Measurements from ENCODE around the gene KCNQ1. TPM values are rescaled to one million over a fixed set of nuclear protein-coding genes. Genes with fewer than 3 reads are reported as not detected.

The KCNQ1 gene
- total RNA-seq, 1 experiment from 2014 or later: 10.7 TPM

GRCh38 chr11:2779981-2780849 is 335.4 kb downstream of the KCNQ1 start:
- ATAC-seq: no peak
- ChIA-PET CTCF (no interaction called here), RAD21 (ENCODE audit: low non-redundant PET in 1 of 2, low total read pairs in 2 of 2, uncharacterized antibody in 2 of 2, unreplicated experiment in 2 of 2) (no interaction called here), POLR2A (no interaction called here)
- Histone ChIP-seq H3K27me3 (ENCODE audit: insufficient read depth, low read length) (no peaks in the 10 kb centered on the region), H3K36me3 (ENCODE audit: control insufficient read depth in 1 of 2, insufficient read depth in 2 of 2, low read length in 2 of 2) (no peaks in the 10 kb centered on the region), H3K4me3 (replicated peaks in 1 of 2; ENCODE audit: low read depth in 1 of 2, low read length in 2 of 2) (no peak overlapping the region), H3K79me2 (ENCODE audit: insufficient read depth, low read length) (no peaks in the 10 kb centered on the region), H3K9me3 (ENCODE audit: control insufficient read depth in 1 of 2, insufficient read depth in 1 of 2, low read depth in 1 of 2, low read length in 2 of 2) (no peaks in the 10 kb centered on the region), H2AFZ (ENCODE audit: low read depth, low read length, poor library complexity, severe bottlenecking) (no peak overlapping the region), H4K20me1 (ENCODE audit: insufficient read depth) (no peaks in the 10 kb centered on the region), H3K9me2 (ENCODE audit: insufficient read depth) (no peaks in the 10 kb centered on the region), H3K4me2 (ENCODE audit: low read length) (no peak overlapping the region), H3K27ac (ENCODE audit: low read depth, low read length) (no peak overlapping the region), H3K4me1 (ENCODE audit: control insufficient read depth in 1 of 2, insufficient read depth in 2 of 2, low read length in 2 of 2) (peaks cover 11 to 28% of the 10 kb centered on the region in 2 experiments; a peak in 2 of 4 replicates), H3K9ac (ENCODE audit: low read length) (no peak overlapping the region)
- no peak for DNase-seq (ENCODE audit: low read depth, low spot score)
- TF ChIP-seq ZFX (IDR thresholded peaks at IDR 0.05) (no peak), POLR2A (IDR thresholded peaks at IDR 0.05; ENCODE audit: borderline replicate concordance, extremely low read depth, insufficient read depth, insufficient read length) (no peak), FOSL1 (IDR thresholded peaks at IDR 0.05; ENCODE audit: low read depth) (no peak), YY1 (IDR thresholded peaks at IDR 0.05; ENCODE audit: extremely low read depth, insufficient replicate concordance, low read depth, low read length) (no peak), CEBPB (IDR thresholded peaks at IDR 0.05; ENCODE audit: low read depth) (no peak)
- intact Hi-C loops (cut with micrococcal nuclease): no loop called here
- no TSS peak for BruUV-seq (replicated peaks)

- intact Hi-C loops (cut with micrococcal nuclease): no loop called here
- ATAC-seq (no peak), DNase-seq (ENCODE audit: low read depth, low spot score) (no peak)
- Histone ChIP-seq H3K4me2 (ENCODE audit: low read length) (no peak overlapping the region), H3K9me3 (ENCODE audit: control insufficient read depth in 1 of 2, insufficient read depth in 1 of 2, low read depth in 1 of 2, low read length in 2 of 2) (no peaks in the 10 kb centered on the region), H3K27me3 (ENCODE audit: insufficient read depth, low read length) (no peaks in the 10 kb centered on the region), H3K9ac (ENCODE audit: low read length) (no peak overlapping the region), H4K20me1 (ENCODE audit: insufficient read depth) (no peaks in the 10 kb centered on the region), H3K9me2 (ENCODE audit: insufficient read depth) (no peaks in the 10 kb centered on the region), H2AFZ (ENCODE audit: low read depth, low read length, poor library complexity, severe bottlenecking) (no peak overlapping the region), H3K4me1 (ENCODE audit: control insufficient read depth in 1 of 2, insufficient read depth in 2 of 2, low read length in 2 of 2) (peaks cover 11 to 28% of the 10 kb centered on the region in 2 experiments; a peak in 2 of 4 replicates), H3K27ac (ENCODE audit: low read depth, low read length) (no peak overlapping the region), H3K36me3 (ENCODE audit: control insufficient read depth in 1 of 2, insufficient read depth in 2 of 2, low read length in 2 of 2) (no peaks in the 10 kb centered on the region), H3K4me3 (replicated peaks in 1 of 2; ENCODE audit: low read depth in 1 of 2, low read length in 2 of 2) (no peak overlapping the region), H3K79me2 (ENCODE audit: insufficient read depth, low read length) (no peaks in the 10 kb centered on the region)
- no TSS peak for BruUV-seq (replicated peaks)
- POLR2A ChIA-PET: no interaction called here
- CTCF ChIA-PET: no interaction called here
- RAD21 ChIA-PET (ENCODE audit: low non-redundant PET in 1 of 2, low total read pairs in 2 of 2, uncharacterized antibody in 2 of 2, unreplicated experiment in 2 of 2): no interaction called here
- TF ChIP-seq RAD21 (IDR thresholded peaks at IDR 0.05; ENCODE audit: low read depth) (no peak), CEBPB (IDR thresholded peaks at IDR 0.05; ENCODE audit: low read depth) (no peak), EGR1 (IDR thresholded peaks at IDR 0.05; ENCODE audit: low read depth) (no peak), EZH2 (IDR thresholded peaks at IDR 0.05) (no peak), ZFX (IDR thresholded peaks at IDR 0.05) (no peak), SRF (IDR thresholded peaks at IDR 0.05; ENCODE audit: low read depth) (no peak), SP1 (IDR thresholded peaks at IDR 0.05; ENCODE audit: low read depth) (no peak), EZH2phosphoT487 (IDR thresholded peaks at IDR 0.05; ENCODE audit: borderline replicate concordance) (no peak), ZNF274 (IDR thresholded peaks at IDR 0.05; ENCODE audit: low read depth, low read length) (no peak), SIN3A (IDR thresholded peaks at IDR 0.05; ENCODE audit: low read depth) (no peak), ELF1 (IDR thresholded peaks at IDR 0.05; ENCODE audit: borderline replicate concordance, low read depth) (no peak), FOSL1 (IDR thresholded peaks at IDR 0.05; ENCODE audit: low read depth) (no peak), TCF7L2 (IDR thresholded peaks at IDR 0.05; ENCODE audit: borderline replicate concordance, extremely low read depth, insufficient read depth, insufficient read length) (no peak), JUND (IDR thresholded peaks at IDR 0.05) (no peak)
- TF ChIP-seq, protein P1, sequence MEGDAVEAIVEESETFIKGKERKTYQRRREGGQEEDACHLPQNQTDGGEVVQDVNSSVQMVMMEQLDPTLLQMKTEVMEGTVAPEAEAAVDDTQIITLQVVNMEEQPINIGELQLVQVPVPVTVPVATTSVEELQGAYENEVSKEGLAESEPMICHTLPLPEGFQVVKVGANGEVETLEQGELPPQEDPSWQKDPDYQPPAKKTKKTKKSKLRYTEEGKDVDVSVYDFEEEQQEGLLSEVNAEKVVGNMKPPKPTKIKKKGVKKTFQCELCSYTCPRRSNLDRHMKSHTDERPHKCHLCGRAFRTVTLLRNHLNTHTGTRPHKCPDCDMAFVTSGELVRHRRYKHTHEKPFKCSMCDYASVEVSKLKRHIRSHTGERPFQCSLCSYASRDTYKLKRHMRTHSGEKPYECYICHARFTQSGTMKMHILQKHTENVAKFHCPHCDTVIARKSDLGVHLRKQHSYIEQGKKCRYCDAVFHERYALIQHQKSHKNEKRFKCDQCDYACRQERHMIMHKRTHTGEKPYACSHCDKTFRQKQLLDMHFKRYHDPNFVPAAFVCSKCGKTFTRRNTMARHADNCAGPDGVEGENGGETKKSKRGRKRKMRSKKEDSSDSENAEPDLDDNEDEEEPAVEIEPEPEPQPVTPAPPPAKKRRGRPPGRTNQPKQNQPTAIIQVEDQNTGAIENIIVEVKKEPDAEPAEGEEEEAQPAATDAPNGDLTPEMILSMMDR (IDR thresholded peaks at IDR 0.05 in 2 of 3, conservative IDR thresholded peaks at IDR 0.05 in 1 of 3; ENCODE audit: borderline replicate concordance in 1 of 3, insufficient read depth in 1 of 3, low read depth in 2 of 3, low read length in 2 of 3): no peak
These were observed 336.1 kb downstream of the KCNQ1 start for GRCh38 chr11:2780850-2781407.
